Measurements from ENCODE around the gene WDR6. TPM values are rescaled to one million over a fixed set of nuclear protein-coding genes. Genes with fewer than 3 reads are reported as not detected.

Gene WDR6
- total and polyA plus RNA-seq, 9 of the 15 experiments (the other 6 are each of a cell fraction or from before 2014, with no cell fraction given), result 8.9 to 90.6 (median 44.7) TPM

DNA sequence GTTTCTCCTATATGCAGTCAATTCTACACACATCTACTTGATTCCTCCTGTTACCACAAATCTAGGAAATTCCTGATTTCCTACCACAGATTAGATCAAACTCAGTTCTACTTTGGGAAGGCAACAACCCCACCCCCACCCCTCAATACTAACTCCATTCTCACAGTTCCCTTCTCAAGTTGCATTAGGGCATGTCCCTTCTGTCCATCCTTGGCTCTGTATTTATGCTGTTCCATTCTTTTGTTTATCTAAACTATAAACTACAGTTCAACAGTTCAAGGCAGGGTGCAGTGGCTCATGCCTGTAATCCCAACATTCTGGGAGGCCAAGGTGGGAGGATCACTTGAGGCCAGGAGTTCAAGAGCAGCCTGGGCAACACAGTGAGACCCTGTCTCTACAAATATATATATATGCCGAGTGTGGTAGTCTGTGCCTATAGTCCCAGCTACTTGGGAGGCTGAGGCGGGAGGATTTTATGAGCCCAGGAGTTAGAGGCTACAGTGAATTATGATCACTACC is 47.2 kb downstream of the WDR6 start:
- Histone ChIP-seq H3K4me3 (no peak overlapping the region), H3K4me2 (ENCODE audit: insufficient read depth, low read length) (no peak overlapping the region), H4K20me1 (replicated peaks; ENCODE audit: control insufficient read depth, insufficient read depth, low read length) (no peaks in the 10 kb centered on the region), H3K4me1 (replicated peaks in 1 of 2; ENCODE audit: control insufficient read depth in 2 of 2, insufficient read depth in 2 of 2, low read length in 2 of 2) (no peaks in the 10 kb centered on the region; a peak in 1 of 5 replicates), H3K36me3 (ENCODE audit: control insufficient read depth, insufficient read depth, low read length) (peaks cover 68% of the 10 kb centered on the region; the same call in 2 of the 3 replicates), H3K27me3 (ENCODE audit: control insufficient read depth in 2 of 2, insufficient read depth in 2 of 2, low read length in 2 of 2) (no peaks in the 10 kb centered on the region), H3K9me1 (ENCODE audit: control insufficient read depth, insufficient read depth, low read length) (peaks cover 3% of the 10 kb centered on the region), H3K9me3 (replicated peaks; ENCODE audit: control insufficient read depth, insufficient read depth, low read depth, low read length) (no peaks in the 10 kb centered on the region), H3K79me2 (ENCODE audit: control insufficient read depth, insufficient read depth, low read length) (peaks cover 2% of the 10 kb centered on the region; the same call in 2 of the 3 replicates), H2AFZ (ENCODE audit: low read depth, low read length) (no peak overlapping the region), H3K9ac (ENCODE audit: insufficient read depth in 1 of 2, low read depth in 2 of 2, low read length in 2 of 2) (no peak overlapping the region), H3K27ac (ENCODE audit: extremely low read depth, low read depth, low read length) (no peak overlapping the region)
- ATAC-seq, result no peak
- in situ Hi-C loops (cut with MboI) (no loop called here), intact Hi-C loops (cut with micrococcal nuclease) (no loop called here)
- WGBS (ENCODE audit: insufficient coverage, low coverage, missing lambda C conversion rate), result 100% methylated on average over 2 of the region's 2 CpGs
- CTCF ChIA-PET (ENCODE audit: low intra/inter-chr PET ratio), result no interaction called here
- FAIRE-seq, result no peak
- BruUV-seq (replicated peaks), result no TSS peak
- POLR2A ChIA-PET, result no interaction called here
- no peak for DNase-seq (ENCODE audit: extremely low read depth in 1 of 4, low spot score in 3 of 4)
- TF ChIP-seq IFI16 (CRISPR knock-in tag; IDR thresholded peaks at IDR 0.05), result no peak
- no peak for TF ChIP-seq TAF1 (IDR thresholded peaks at IDR 0.05; ENCODE audit: control insufficient read depth, extremely low read depth, insufficient read depth, low read length, severe bottlenecking)
- TF ChIP-seq SMAD1 (IDR thresholded peaks at IDR 0.05; ENCODE audit: low read depth, low read length, partially characterized antibody), result no peak
- no peak for TF ChIP-seq ZC3H11A (IDR thresholded peaks at IDR 0.05; ENCODE audit: low read depth, low read length)
- no peak for TF ChIP-seq PCBP1 (IDR thresholded peaks at IDR 0.05; ENCODE audit: low read depth, low read length, poor library complexity, severe bottlenecking)
- TF ChIP-seq, protein P1, sequence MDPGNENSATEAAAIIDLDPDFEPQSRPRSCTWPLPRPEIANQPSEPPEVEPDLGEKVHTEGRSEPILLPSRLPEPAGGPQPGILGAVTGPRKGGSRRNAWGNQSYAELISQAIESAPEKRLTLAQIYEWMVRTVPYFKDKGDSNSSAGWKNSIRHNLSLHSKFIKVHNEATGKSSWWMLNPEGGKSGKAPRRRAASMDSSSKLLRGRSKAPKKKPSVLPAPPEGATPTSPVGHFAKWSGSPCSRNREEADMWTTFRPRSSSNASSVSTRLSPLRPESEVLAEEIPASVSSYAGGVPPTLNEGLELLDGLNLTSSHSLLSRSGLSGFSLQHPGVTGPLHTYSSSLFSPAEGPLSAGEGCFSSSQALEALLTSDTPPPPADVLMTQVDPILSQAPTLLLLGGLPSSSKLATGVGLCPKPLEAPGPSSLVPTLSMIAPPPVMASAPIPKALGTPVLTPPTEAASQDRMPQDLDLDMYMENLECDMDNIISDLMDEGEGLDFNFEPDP (CRISPR knock-in tag; IDR thresholded peaks at IDR 0.05), result no peak
- no peak for TF ChIP-seq ZNF644 (tag; IDR thresholded peaks at IDR 0.05; ENCODE audit: low read depth)
- TF ChIP-seq, protein P2, sequence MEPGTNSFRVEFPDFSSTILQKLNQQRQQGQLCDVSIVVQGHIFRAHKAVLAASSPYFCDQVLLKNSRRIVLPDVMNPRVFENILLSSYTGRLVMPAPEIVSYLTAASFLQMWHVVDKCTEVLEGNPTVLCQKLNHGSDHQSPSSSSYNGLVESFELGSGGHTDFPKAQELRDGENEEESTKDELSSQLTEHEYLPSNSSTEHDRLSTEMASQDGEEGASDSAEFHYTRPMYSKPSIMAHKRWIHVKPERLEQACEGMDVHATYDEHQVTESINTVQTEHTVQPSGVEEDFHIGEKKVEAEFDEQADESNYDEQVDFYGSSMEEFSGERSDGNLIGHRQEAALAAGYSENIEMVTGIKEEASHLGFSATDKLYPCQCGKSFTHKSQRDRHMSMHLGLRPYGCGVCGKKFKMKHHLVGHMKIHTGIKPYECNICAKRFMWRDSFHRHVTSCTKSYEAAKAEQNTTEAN (CRISPR knock-in tag; IDR thresholded peaks at IDR 0.05), result no peak
- TF ChIP-seq, protein P3, sequence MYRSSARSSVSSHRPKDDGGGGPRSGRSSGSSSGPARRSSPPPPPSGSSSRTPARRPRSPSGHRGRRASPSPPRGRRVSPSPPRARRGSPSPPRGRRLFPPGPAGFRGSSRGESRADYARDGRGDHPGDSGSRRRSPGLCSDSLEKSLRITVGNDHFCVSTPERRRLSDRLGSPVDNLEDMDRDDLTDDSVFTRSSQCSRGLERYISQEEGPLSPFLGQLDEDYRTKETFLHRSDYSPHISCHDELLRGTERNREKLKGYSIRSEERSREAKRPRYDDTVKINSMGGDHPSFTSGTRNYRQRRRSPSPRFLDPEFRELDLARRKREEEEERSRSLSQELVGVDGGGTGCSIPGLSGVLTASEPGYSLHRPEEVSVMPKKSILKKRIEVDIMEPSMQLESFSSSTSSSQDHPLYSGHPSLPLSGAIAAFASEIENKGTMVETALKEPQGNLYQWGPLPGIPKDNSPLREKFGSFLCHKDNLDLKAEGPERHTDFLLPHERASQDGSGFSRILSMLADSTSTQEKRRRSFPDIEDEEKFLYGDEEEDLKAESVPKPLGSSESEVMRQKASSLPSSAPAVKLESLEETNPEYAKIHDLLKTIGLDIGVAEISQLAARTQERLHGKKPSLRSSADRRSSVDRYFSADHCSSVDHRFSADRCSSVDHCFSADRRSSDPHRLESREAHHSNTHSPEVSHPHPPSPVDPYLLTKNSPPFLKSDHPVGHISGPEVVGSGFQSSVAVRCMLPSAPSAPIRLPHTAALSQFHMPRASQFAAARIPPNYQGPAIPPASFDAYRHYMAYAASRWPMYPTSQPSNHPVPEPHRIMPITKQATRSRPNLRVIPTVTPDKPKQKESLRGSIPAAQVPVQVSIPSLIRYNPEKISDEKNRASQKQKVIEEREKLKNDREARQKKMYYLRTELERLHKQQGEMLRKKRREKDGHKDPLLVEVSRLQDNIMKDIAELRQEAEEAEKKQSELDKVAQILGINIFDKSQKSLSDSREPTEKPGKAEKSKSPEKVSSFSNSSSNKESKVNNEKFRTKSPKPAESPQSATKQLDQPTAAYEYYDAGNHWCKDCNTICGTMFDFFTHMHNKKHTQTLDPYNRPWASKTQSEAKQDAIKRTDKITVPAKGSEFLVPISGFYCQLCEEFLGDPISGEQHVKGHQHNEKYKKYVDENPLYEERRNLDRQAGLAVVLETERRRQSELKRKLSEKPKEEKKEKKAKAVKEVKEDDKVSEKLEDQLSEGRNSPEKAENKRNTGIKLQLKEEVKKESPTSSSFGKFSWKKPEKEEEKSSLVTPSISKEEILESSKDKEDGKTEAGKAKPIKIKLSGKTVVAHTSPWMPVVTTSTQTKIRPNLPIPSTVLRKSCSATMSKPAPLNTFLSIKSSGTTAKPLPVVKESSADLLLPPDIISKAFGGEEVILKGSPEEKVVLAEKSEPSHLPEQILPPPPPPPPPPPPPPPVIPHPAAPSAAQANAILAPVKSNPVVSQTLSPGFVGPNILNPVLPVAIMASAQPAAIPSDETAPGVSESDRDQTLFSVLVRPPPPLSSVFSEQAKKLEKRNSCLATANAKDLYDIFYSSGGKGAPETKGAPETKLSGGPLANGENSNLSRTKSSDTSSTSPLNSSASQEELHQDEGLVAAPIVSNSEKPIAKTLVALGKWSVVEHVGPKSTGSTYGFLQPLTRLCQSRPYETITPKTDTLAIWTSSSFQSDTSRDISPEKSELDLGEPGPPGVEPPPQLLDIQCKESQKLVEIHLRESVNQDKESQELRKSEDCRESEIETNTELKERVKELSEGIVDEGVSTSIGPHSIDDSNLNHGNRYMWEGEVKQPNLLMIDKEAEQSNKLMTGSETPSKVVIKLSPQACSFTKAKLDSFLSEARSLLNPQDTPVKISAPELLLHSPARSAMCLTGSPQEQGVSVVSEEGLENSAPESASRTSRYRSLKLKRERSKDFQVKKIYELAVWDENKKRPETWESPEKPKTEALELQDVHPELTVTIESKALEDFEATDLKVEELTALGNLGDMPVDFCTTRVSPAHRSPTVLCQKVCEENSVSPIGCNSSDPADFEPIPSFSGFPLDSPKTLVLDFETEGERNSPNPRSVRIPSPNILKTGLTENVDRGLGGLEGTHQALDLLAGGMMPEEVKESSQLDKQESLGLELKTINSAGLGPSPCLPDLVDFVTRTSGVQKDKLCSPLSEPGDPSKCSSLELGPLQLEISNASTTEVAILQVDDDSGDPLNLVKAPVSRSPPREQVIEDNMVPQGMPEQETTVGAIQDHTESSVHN (IDR thresholded peaks at IDR 0.05; ENCODE audit: borderline replicate concordance in 1 of 2, low read depth in 1 of 2), result no peak
- no peak for TF ChIP-seq RBM14 (IDR thresholded peaks at IDR 0.05; ENCODE audit: borderline replicate concordance, insufficient read depth, low read depth, low read length)
